ENCODE results near the gene HAPLN3. TPM values are rescaled to one million over a fixed set of nuclear protein-coding genes. Genes with fewer than 3 reads are reported as not detected.

The HAPLN3 gene
- total RNA-seq, 1 donor from 2014 or later, result 0.27 TPM

GRCh38 chr15:88844749-88845386 lies 50.5 kb downstream of the HAPLN3 start:
- Mint-ChIP-seq H3K4me1 (ENCODE audit: low read depth, unreplicated experiment) (no peaks in the 10 kb centered on the region), H3K36me3 (ENCODE audit: unreplicated experiment) (no peaks in the 10 kb centered on the region), H3K27me3 (ENCODE audit: unreplicated experiment) (peaks cover 3% of the 10 kb centered on the region), H3K4me3 (ENCODE audit: unreplicated experiment) (no peak overlapping the region), H3K27ac (ENCODE audit: unreplicated experiment) (no peak overlapping the region), H3K9me3 (ENCODE audit: unreplicated experiment) (no peaks in the 10 kb centered on the region)
- TF ChIP-seq CTCF (IDR thresholded peaks at IDR 0.05; ENCODE audit: partially characterized antibody, unreplicated experiment), result no peak
- no peak for DNase-seq

GRCh38 chr15:88843334-88843733 lies 52.0 kb downstream of the HAPLN3 start:
- no peak overlapping the region for H3K4me3 Mint-ChIP-seq (ENCODE audit: unreplicated experiment)
- H3K27ac Mint-ChIP-seq (ENCODE audit: unreplicated experiment), result no peak overlapping the region
- H3K36me3 Mint-ChIP-seq (ENCODE audit: unreplicated experiment), result no peaks in the 10 kb centered on the region
- TF ChIP-seq CTCF (IDR thresholded peaks at IDR 0.05; ENCODE audit: partially characterized antibody, unreplicated experiment), result no peak
- no peaks in the 10 kb centered on the region for H3K4me1 Mint-ChIP-seq (ENCODE audit: low read depth, unreplicated experiment)
- peaks cover 6% of the 10 kb centered on the region for H3K27me3 Mint-ChIP-seq (ENCODE audit: unreplicated experiment)
- no peaks in the 10 kb centered on the region for H3K9me3 Mint-ChIP-seq (ENCODE audit: unreplicated experiment)
- no peak for DNase-seq

- no peak for DNase-seq
- TF ChIP-seq CTCF (IDR thresholded peaks at IDR 0.05; ENCODE audit: partially characterized antibody, unreplicated experiment), result no peak
- no peaks in the 10 kb centered on the region for H3K4me1 Mint-ChIP-seq (ENCODE audit: low read depth, unreplicated experiment)
- H3K27me3 Mint-ChIP-seq (ENCODE audit: unreplicated experiment), result peaks cover 6% of the 10 kb centered on the region
- no peaks in the 10 kb centered on the region for H3K36me3 Mint-ChIP-seq (ENCODE audit: unreplicated experiment)
- H3K27ac Mint-ChIP-seq (ENCODE audit: unreplicated experiment), result no peak overlapping the region
- no peaks in the 10 kb centered on the region for H3K9me3 Mint-ChIP-seq (ENCODE audit: unreplicated experiment)
- H3K4me3 Mint-ChIP-seq (ENCODE audit: unreplicated experiment), result no peak overlapping the region
Observed at GRCh38 chr15:88842156-88842555, 53.2 kb downstream of the HAPLN3 start.

- no peak for DNase-seq
- H3K4me1 Mint-ChIP-seq (ENCODE audit: low read depth, unreplicated experiment), result no peaks in the 10 kb centered on the region
- H3K27ac Mint-ChIP-seq (ENCODE audit: unreplicated experiment), result no peak overlapping the region
- no peak for TF ChIP-seq CTCF (IDR thresholded peaks at IDR 0.05; ENCODE audit: partially characterized antibody, unreplicated experiment)
- H3K36me3 Mint-ChIP-seq (ENCODE audit: unreplicated experiment), result no peaks in the 10 kb centered on the region
- H3K9me3 Mint-ChIP-seq (ENCODE audit: unreplicated experiment), result no peaks in the 10 kb centered on the region
- H3K27me3 Mint-ChIP-seq (ENCODE audit: unreplicated experiment), result peaks cover 6% of the 10 kb centered on the region
- no peak overlapping the region for H3K4me3 Mint-ChIP-seq (ENCODE audit: unreplicated experiment)
Observed at GRCh38 chr15:88841236-88841635, 54.1 kb downstream of the HAPLN3 start.

GRCh38 chr15:88839961-88840360 lies 55.4 kb downstream of the HAPLN3 start:
- H3K27ac Mint-ChIP-seq (ENCODE audit: unreplicated experiment), result no peak overlapping the region

More at GRCh38 chr15:88839961-88840360, 55.4 kb downstream of the HAPLN3 start:
- peaks cover 4% of the 10 kb centered on the region for H3K27me3 Mint-ChIP-seq (ENCODE audit: unreplicated experiment)
- H3K4me1 Mint-ChIP-seq (ENCODE audit: low read depth, unreplicated experiment), result no peaks in the 10 kb centered on the region
- no peak overlapping the region for H3K4me3 Mint-ChIP-seq (ENCODE audit: unreplicated experiment)
- peaks cover 2% of the 10 kb centered on the region for H3K9me3 Mint-ChIP-seq (ENCODE audit: unreplicated experiment)
- no peak for DNase-seq
- TF ChIP-seq CTCF (IDR thresholded peaks at IDR 0.05; ENCODE audit: partially characterized antibody, unreplicated experiment), result no peak
- H3K36me3 Mint-ChIP-seq (ENCODE audit: unreplicated experiment), result no peaks in the 10 kb centered on the region
